GM10847 (cell line): ENCODE measurements around the gene KSR2.

Source experiments
- POLR2A ChIP-seq: IDR thresholded peaks from 2 replicates; pipeline ENCODE4 v1.6.1; 2011; ENCODE audit not compliant: insufficient read length; ENCODE audit errors: extremely low read depth

KSR2 gene

GRCh38 chr12:117778656-117779055 lies 190.1 kb downstream of the KSR2 start:
- TF ChIP-seq POLR2A, result no peak

- no peak for TF ChIP-seq POLR2A
Measured at GRCh38 chr12:117774941-117775775, 193.6 kb downstream of the KSR2 start.

- no peak for TF ChIP-seq POLR2A
Measured at GRCh38 chr12:117768860-117769259, 199.9 kb downstream of the KSR2 start.

DNA sequence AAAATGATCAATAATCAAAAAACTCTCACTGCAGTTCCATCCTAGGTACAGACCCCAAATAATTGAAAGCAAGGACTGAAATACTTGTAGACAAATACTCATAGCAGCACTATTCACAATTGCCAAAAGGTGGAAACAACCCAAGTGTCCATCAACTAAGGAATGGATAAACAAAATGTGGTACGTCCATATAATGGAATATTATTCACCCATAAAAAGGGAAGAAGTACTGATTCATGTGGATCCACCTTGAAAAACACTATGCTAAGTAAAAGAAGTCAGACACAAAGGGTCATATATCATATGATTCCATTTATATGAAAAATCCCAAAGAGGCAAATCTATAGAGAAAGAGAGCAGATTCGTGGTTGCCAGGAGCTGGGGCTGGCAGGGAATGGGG lies 202.8 kb downstream of the KSR2 start:
- TF ChIP-seq POLR2A, result no peak

- TF ChIP-seq POLR2A, result no peak
Measured at GRCh38 chr12:117762143-117762542, 206.6 kb downstream of the KSR2 start.

DNA sequence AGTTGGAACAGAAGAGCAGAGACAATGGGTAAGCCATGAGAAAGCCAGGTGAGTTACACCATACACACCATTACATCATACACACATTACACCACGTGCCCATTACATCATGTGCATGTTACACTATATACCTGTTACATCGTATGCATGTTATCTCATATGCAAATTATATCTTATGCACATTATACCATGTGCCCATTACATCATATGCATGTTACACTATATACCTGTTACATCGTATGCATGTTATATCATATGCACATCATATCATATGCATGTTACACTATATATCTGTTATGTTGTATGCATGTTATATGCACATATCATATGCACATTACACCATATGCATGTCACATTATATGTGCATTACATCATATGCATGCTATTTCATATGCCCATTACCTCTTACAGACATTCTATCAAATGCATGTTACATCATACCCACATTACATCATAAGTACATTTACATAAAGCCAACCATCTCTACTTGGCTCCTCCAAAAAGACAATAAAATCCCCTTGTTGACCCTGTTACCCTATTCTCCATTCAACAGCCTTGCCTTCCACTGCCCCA lies 207.2 kb downstream of the KSR2 start:
- no peak for TF ChIP-seq POLR2A

DNA sequence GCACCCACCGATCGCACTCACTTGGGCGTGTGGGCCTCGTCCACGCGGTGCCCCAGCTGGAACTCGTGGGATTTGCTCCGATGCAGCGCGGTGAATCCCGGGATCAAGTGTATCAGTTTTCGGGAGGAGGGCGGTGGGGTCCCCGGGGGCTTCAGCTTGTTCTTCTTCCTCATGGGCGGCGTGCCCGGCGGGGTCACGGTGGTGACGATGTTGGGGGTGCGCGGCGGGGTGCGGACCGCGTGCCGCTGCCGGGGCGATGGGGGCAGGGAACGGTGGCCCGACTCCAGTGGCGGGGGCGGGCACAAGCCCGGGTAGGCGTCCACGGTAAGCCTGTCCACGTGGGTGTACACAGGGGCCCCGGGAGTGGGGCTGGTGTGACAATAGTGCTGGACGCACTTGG lies 207.8 kb downstream of the KSR2 start:
- no peak for TF ChIP-seq POLR2A

DNA sequence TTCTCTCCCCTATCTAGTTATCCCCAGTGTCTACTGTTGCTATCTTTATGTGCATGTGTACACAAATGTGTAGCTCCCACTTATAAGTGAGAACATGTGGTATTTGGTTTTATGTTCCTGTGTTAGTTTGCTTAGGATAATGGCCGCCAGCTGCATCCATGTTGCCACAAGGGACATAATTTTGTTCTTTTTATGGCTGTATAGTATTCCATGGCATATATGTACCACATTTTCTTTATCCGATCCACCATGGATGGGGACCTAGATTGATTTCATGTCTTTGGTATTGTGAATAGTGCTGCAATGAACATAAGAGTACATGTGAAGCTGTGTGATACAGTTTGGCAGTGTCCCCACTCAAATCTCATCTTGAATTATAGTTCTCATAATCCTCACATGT lies 218.1 kb downstream of the KSR2 start:
- TF ChIP-seq POLR2A, result no peak

- no peak for TF ChIP-seq POLR2A
Measured at GRCh38 chr12:117749431-117749830, 219.4 kb downstream of the KSR2 start.

- no peak for TF ChIP-seq POLR2A
Measured at GRCh38 chr12:117744418-117744817, 224.4 kb downstream of the KSR2 start.

GRCh38 chr12:117743761-117744160 lies 225.0 kb downstream of the KSR2 start:
- no peak for TF ChIP-seq POLR2A

GRCh38 chr12:117742721-117743120 lies 226.1 kb downstream of the KSR2 start:
- no peak for TF ChIP-seq POLR2A

- no peak for TF ChIP-seq POLR2A
Measured at GRCh38 chr12:117738233-117738632, 230.6 kb downstream of the KSR2 start.

- TF ChIP-seq POLR2A, result no peak
Measured at GRCh38 chr12:117733549-117733805, 235.3 kb downstream of the KSR2 start.

- TF ChIP-seq POLR2A, result no peak
Measured at GRCh38 chr12:117732761-117733548, 235.8 kb downstream of the KSR2 start.

DNA sequence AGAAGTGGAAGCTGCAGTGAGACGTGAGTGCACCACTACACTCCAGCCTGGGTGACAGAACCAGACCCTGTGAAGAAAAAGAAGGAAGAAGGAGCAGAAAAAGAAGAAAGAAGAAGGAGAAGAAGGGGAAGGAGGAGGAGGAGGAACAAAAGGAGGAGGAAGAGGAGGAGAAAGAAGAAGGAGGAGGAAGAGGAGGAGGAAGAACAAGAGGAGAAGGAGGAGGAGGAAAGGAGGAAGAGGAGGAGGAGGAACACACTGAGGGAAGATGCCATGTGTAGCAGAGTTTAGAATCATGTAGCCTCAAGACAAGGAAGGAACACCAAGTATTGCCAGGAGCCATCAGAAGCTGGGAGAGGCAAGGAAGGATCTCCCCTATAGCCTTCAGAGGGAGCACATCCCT lies 241.5 kb downstream of the KSR2 start:
- no peak for TF ChIP-seq POLR2A
